Stimulated activated CD4-positive, alpha-beta T cell treated with anti-CD3 and anti-CD28 coated beads, TNF-alpha, amount 100 ng/mL, for 48 hours (primary cell): ENCODE measurements around the gene GNG13.
A peak's percentile ranks its signal among the peaks of the same experiment; 100 is the strongest.

Experiments
- DNase-seq, 3 donors: peaks; one replicate each; pipeline ENCODE4 v3.0.0-alpha.2; 2020; ENCODE audit warnings: low read depth in 3 of 3

Gene GNG13

GRCh38 chr16:813916-814412 is 13.4 kb upstream of the GNG13 start:
- no peak for DNase-seq

GRCh38 chr16:813204-813915 is 12.8 kb upstream of the GNG13 start:
- peak in 2 of 3 donors; percentile 39 to 48 for DNase-seq

GRCh38 chr16:808085-808386 is 7.5 kb upstream of the GNG13 start:
- no peak for DNase-seq

DNA sequence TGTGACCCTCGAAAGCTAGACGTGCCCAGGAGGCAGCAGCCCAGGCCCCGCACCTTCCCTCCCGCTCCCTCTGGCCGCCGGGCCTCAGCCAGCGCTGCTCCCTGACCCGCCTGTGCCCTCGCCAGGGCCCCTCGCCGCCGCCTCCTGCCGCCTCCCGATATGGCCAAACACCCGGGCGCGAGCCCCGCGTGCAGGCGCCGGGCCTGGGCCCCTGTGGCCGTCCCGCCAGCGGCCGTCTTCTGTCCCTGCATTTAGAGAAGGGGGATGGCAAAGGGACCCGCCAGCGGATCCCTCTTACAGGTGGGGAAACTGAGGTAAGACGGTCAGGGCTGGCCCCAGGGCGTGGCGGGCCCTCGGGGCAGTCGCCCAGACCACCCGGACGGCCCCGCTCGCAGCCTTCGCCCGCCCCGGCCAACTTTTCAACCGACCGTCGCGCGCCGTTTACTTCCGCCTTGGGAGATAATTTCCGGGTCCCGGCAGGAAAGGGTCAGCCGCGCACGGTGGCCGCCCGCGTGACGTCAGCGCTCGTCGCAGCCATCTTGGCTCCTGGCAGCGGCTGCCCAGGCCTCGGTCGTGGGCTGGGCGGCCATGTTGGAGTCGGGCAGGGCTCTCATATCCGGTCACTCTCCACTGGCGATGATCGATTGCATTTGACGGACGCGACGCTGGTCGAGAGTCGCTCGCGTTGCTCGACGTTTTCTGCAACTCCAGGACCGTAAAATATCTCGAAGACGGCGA is 7.0 kb upstream of the GNG13 start:
- DNase-seq: peak; percentile 72 to 88 (median 76)

- DNase-seq: no peak
Measured at GRCh38 chr16:805474-805873, 4.9 kb upstream of the GNG13 start.

- DNase-seq: no peak
Measured at GRCh38 chr16:804193-805048, 3.9 kb upstream of the GNG13 start.

DNA sequence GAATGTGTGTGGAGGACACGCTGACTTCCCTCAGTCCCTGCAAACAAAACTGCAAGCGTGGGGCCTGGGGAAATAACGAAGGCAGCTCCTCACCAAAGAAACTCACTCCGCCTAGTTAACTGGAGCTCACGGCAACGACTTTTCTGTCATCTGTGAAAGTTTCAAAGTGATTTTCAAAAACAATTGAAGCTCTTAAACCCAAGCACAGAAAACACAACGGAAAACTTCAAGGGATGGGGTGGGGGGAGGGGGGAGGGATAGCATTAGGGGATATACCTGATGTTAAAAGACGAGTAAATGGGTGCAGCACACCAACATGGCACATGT is 3.2 kb upstream of the GNG13 start:
- no peak for DNase-seq

GRCh38 chr16:802914-803753 is 2.6 kb upstream of the GNG13 start:
- no peak for DNase-seq

DNA sequence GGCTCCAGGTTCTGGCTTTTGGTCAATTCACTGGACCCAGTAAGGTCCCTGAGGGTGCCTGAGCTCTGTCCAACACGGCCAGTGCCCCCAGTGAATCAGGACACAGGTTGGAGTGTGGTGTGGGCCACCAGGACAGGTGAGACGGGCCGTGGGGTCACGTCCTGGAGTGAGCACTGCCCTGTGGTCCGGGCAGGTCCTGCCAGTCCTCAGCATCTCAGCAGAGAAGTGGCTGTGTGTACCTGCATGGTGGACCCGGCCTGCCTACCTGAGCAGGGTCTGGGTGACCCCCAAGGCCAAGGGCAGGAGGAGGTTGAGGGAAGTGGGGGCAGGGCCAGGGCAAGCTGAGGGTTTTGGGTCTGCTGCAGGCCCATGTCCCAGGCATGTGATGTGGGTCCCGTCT is 1.9 kb upstream of the GNG13 start:
- no peak for DNase-seq

DNA sequence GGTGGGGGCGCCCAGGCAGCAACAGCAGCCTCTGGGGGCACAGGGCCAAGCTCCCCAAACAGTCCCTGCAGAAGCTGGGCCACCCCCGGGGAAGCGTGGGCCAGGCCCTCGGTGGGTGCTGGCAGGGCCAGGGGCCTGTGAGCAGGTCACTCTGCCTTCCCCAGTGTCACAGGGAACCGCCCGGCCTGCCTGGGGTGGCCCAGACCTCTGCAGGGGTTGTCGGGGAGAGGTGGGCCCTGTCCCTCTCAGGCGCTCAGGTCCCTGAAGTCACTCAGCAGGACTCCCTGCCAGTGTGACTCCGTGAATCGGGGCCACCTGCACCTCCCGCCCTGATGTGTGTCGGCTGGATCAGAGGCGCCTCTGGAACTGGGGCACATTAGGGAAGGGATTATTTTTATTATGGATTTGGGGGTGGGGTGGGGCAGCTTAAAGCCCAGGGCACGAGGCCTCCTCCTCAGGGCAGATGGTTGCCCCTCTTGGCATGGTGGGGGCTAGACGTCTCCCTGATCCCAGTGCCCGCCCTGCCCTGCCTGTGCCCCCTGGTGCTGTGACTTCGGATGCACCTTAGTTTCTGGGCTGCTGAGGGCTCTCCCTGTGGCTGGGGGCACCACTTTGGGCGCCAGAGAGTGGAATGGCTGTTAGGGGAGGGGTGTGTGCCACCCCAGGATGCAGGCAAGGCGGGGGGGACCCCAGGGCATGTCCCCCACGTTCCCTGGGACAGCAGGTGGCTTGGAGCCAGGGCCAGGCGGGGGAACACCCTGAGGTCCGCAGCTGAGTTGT is 1.2 kb upstream of the GNG13 start:
- DNase-seq: no peak

- DNase-seq: no peak
Measured at GRCh38 chr16:800834-801511, 439 bp upstream of the GNG13 start.

GRCh38 chr16:799111-799947 is 1.2 kb downstream of the GNG13 start:
- DNase-seq: no peak

- DNase-seq: no peak
Measured at GRCh38 chr16:798666-799065, 1.9 kb downstream of the GNG13 start.

DNA sequence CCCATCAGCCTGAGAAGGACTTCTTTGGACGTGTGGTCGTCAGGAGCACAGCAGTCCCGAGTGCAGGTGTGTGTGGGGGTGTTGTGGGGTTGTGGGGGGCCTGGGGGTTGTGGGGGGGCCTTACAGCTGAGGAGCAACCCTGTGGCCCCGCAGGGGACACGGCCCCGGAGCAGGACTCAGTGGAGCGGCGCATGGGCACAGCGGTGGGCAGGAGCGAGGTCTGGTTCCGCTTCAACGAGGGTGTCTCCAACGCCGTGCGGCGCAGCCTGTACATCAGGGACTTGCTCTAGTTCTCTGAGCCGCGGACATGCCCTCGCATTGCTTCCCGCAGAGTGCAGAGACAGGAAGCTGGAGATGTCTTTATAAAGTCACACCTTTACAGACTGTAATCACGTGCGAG is 2.8 kb downstream of the GNG13 start:
- no peak for DNase-seq

DNA sequence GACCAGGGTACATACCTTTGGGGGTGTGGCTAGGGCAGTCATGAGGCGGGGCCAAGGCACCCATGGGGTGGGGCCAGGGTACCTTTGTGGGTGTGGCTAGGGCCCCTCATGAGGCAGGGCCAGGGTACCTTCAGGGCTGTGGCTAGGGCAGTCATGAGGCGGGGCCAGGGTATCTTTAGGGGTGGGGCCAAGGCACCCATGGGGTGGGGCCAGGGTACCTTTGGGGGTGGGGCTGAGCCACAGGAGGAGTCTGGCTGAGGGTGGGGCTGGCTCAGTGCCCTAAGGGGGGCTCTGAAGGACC is 3.5 kb downstream of the GNG13 start:
- DNase-seq: peak in 1 of 3 donors; percentile 29

GRCh38 chr16:796296-797119 is 4.0 kb downstream of the GNG13 start:
- DNase-seq: no peak

- DNase-seq: no peak
Measured at GRCh38 chr16:795580-796229, 4.8 kb downstream of the GNG13 start.

DNA sequence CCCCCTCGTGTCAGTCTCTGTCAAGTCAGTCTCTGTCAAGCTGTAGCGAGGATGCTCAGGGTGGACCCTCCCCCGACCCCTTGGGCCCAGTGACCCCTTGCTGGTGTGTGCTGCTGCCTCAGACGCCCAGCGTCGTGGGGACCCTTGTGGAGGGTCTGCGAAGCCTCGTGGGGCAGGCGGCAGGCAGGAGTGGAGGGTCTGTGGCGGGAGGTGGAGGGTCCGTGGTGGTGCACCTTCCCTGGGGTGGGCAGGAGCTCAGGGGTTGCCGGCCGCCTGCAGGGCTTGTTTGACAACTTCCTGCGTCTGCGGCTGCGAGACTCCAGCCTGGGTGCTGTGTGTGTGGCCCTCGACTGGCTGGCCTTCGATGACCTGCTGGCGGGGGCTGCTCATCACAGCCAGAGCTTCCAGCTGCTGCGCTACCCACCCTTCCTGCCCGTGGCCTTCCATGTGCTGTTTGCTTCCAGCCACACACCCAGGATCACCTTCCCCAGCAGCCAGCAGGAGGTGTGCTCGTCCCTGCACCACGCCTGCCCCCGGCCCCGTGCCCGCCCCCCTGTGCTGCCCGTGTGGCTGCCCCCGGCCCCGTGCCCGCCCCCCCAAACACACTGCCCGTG is 5.6 kb downstream of the GNG13 start:
- no peak for DNase-seq
